Suprapubic skin (tissue), 4 donors: ENCODE measurements around the gene JMJD4.

Experiments used
- CTCF ChIP-seq, 2 donors: fragments of 200-600 bp in 1 of 2; fragments of 450-650 bp in 1 of 2; sonication (generic) in 1 of 2; IDR thresholded peaks; one replicate each; pipeline ENCODE4 v1.5.1; 2016 to 2019; ENCODE audit warnings: antibody characterized with exemption in 2 of 2, mild to moderate bottlenecking in 1 of 2, moderate library complexity in 1 of 2
- POLR2A ChIP-seq, 2 donors: fragments of 450-650 bp; IDR thresholded peaks; one replicate each; pipeline ENCODE4 v1.6.1; 2017; ENCODE audit warnings: antibody characterized with exemption in 2 of 2, mild to moderate bottlenecking in 2 of 2, moderate library complexity in 2 of 2
- POLR2AphosphoS5 ChIP-seq, 3 donors: sonication (generic); formaldehyde crosslinking; IDR thresholded peaks; one replicate each; pipeline ENCODE4 v1.6.1; 2017; ENCODE audit warnings: antibody characterized with exemption in 3 of 3

- no peak for TF ChIP-seq CTCF (IDR thresholded peaks at IDR 0.05)
- TF ChIP-seq POLR2AphosphoS5 (IDR thresholded peaks at IDR 0.05) = no peak
- no peak for TF ChIP-seq POLR2A (IDR thresholded peaks at IDR 0.05)
Observed at GRCh38 chr1:227738820-227739219, 3.7 kb upstream of the JMJD4 start.
